HepG2 (cell line): Measurements from ENCODE around the gene SELENOW. TPM values are rescaled to one million over a fixed set of nuclear protein-coding genes. Genes with fewer than 3 reads are reported as not detected.

Source experiments
- ATAC-seq: fragments of 200-7000 bp; cut with Tn5 transposase; 3 replicates; pipeline ENCODE4 v1.9.1; 2020; ENCODE audit warnings: mild to moderate bottlenecking, moderate library complexity
- BruUV-seq: library from RNA; stranded (reverse); fragments of 400-500 nt; replicated peaks from 2 replicates; lab custom pipeline; 2021; lab: Mats Ljungman, UMichigan
- CTCF ChIA-PET: fragments of 300-600 bp; formaldehyde crosslinking; extraction: SDS; loops from one replicate; lab custom pipeline; 2021; ENCODE audit warnings: low total read pairs, inconsistent platforms, low intra/inter-chr PET ratio; lab: Yijun Ruan, JAX
- POLR2A ChIA-PET: fragments of 350-600 bp; sonication (Branson Sonifier 250); formaldehyde crosslinking; loops from one replicate; lab custom pipeline; 2020; ENCODE audit warnings: antibody characterized with exemption, inconsistent platforms; lab: Yijun Ruan, JAX
- DNase-seq: peaks from one replicate; pipeline ENCODE4 v3.0.0-alpha.2; 2015; ENCODE audit warnings: low spot score
- FAIRE-seq: peaks from 3 replicates; lab custom pipeline; 2011; peaks lifted over from hg19 to GRCh38; lab: Jason Lieb, UNC
- H2AFZ ChIP-seq: one replicate; pipeline ENCODE4 v1.6.1; 2011; ENCODE audit warnings: low read length, inconsistent platforms
- H3K27ac ChIP-seq: fragments of 300-600 bp; 3 replicates; pipeline ENCODE4 v1.8.0; 2011; ENCODE audit warnings: mixed run types, mild to moderate bottlenecking, mixed read lengths, low read length, inconsistent platforms; ENCODE audit not compliant: insufficient read depth; ENCODE audit errors: extremely low read length
- H3K27me3 ChIP-seq, 2 experiments: fragments of 200-600 bp in 1 of 2; 2 replicates in 1 of 2; 3 replicates in 1 of 2; pipeline versions ENCODE4 v1.6.0 to v1.8.0; 2011; ENCODE audit warnings: low read length in 2 of 2, mild to moderate bottlenecking in 2 of 2, moderate library complexity in 2 of 2, inconsistent platforms in 1 of 2; ENCODE audit not compliant: insufficient read depth in 2 of 2, control insufficient read depth in 1 of 2
- H3K36me3 ChIP-seq, 2 experiments: fragments of 200-600 bp in 1 of 2; replicated peaks in 1 of 2; 2 replicates in 1 of 2; 3 replicates in 1 of 2; pipeline versions ENCODE4 v1.5.1 to v1.8.0; 2011; ENCODE audit warnings: low read length in 2 of 2, inconsistent platforms in 1 of 2; ENCODE audit not compliant: insufficient read depth in 2 of 2, control insufficient read depth in 1 of 2
- H3K4me1 ChIP-seq: 2 replicates; pipeline ENCODE4 v1.5.1; 2012; ENCODE audit warnings: low read length, inconsistent platforms; ENCODE audit not compliant: insufficient read depth
- H3K4me2 ChIP-seq: 2 replicates; pipeline ENCODE4 v1.6.0; 2011; ENCODE audit warnings: low read depth, low read length, inconsistent platforms
- H3K4me3 ChIP-seq, 3 experiments: fragments of 200-600 bp in 1 of 3; sonication (generic), shearing (Covaris generic) in 1 of 3; replicated peaks in 1 of 3; 2 replicates each; pipeline ENCODE4 v1.5.1; 2011 to 2016; ENCODE audit warnings: low read length in 3 of 3, inconsistent platforms in 2 of 3, low read depth in 2 of 3, mild to moderate bottlenecking in 2 of 3, control low read depth in 1 of 3, mixed read lengths in 1 of 3; ENCODE audit not compliant: insufficient read depth in 1 of 3
- H3K79me2 ChIP-seq: one replicate; pipeline ENCODE4 v1.6.1; 2011; ENCODE audit warnings: low read length, inconsistent platforms; ENCODE audit not compliant: insufficient read depth
- H3K9ac ChIP-seq: 2 replicates; pipeline ENCODE4 v1.6.0; 2011; ENCODE audit warnings: mild to moderate bottlenecking, low read depth, low read length, inconsistent platforms; ENCODE audit not compliant: insufficient read depth
- H3K9me3 ChIP-seq: 2 replicates; pipeline ENCODE4 v1.5.1; 2012; ENCODE audit warnings: mild to moderate bottlenecking, low read length
- H4K20me1 ChIP-seq: 2 replicates; pipeline ENCODE4 v1.6.0; 2011; ENCODE audit warnings: inconsistent platforms, mild to moderate bottlenecking, low read length, moderate library complexity; ENCODE audit not compliant: insufficient read depth
- ERF ChIP-seq: IDR thresholded peaks from 2 replicates; pipeline ENCODE4 v1.6.1; 2018; ENCODE audit warnings: missing biosample characterization, missing genetic modification reagents
- ESRRA ChIP-seq: sonication (generic); formaldehyde crosslinking; IDR thresholded peaks from 2 replicates; pipeline ENCODE4 v1.5.1; 2020; ENCODE audit warnings: mild to moderate bottlenecking, low read depth, missing genetic modification reagents
- GPN1 ChIP-seq: sonication (generic); formaldehyde crosslinking; IDR thresholded peaks from 2 replicates; pipeline ENCODE4 v1.5.1; 2020; ENCODE audit warnings: missing genetic modification reagents, borderline replicate concordance
- KLF9 ChIP-seq: IDR thresholded peaks from 2 replicates; pipeline ENCODE4 v1.6.1; 2016; ENCODE audit warnings: low read depth
- MEF2D ChIP-seq: sonication (generic); formaldehyde crosslinking; IDR thresholded peaks from 2 replicates; pipeline ENCODE4 v1.5.1; 2020; ENCODE audit warnings: mild to moderate bottlenecking, missing genetic modification reagents
- NRL ChIP-seq: sonication (generic); formaldehyde crosslinking; IDR thresholded peaks from 2 replicates; pipeline ENCODE4 v1.5.0; 2020; ENCODE audit warnings: missing genetic modification reagents, mild to moderate bottlenecking, moderate library complexity, borderline replicate concordance
- REST ChIP-seq, 2 experiments: IDR thresholded peaks; 2 replicates each; pipeline ENCODE4 v1.6.1; 2011 to 2012; ENCODE audit warnings: low read length in 2 of 2, borderline replicate concordance in 1 of 2, low read depth in 1 of 2, mild to moderate bottlenecking in 1 of 2, moderate library complexity in 1 of 2
- WGBS: methylation state at CpG from one replicate; pipeline ENCODE4 v1.1.6; 2017; ENCODE audit warnings: low lambda C conversion rate; 5-methylcytosine and 5-hydroxymethylcytosine counted together
- in situ Hi-C: cut with HindIII; loops from 2 replicates; pipeline ENCODE4 v1.10.0; 2017; ENCODE audit warnings: low pct_unique_long_range_greater_than_20kb; ENCODE audit not compliant: extremely low pct_ligation_motif_present
- intact Hi-C: fragments of 100-400 bp; cut with micrococcal nuclease; formaldehyde crosslinking; loops from one replicate; pipeline ENCODE4 v1.10.0; 2022; ENCODE audit not compliant: unreplicated experiment
- polyA plus RNA-seq, 8 experiments: library from polyadenylated mRNA; depleted of rRNA in 3 of 8; stranded (reverse) in 7 of 8; unstranded in 1 of 8; fragments of >200 nt; fragmentation: Illumina TruSeq in 4 of 8; extraction: Trizol in 4 of 8; gene quantifications; 2 replicates each; pipeline versions ENCODE4 v1.2.1 to v1.2.3, GENCODE V29; 2011 to 2016; ENCODE audit warnings: low read depth in 4 of 8, missing spikeins in 1 of 8, mixed read lengths in 1 of 8; ENCODE audit not compliant: insufficient read depth in 1 of 8
- total RNA-seq, 5 experiments: library from RNA; depleted of rRNA; stranded (reverse); fragments of >200 nt; fragmentation: Illumina TruSeq; extraction: Trizol; gene quantifications; 2 replicates each; pipeline ENCODE4 v1.2.3, GENCODE V29; 2016; ENCODE audit warnings: low read depth in 1 of 5
- TF ChIP-seq, protein P1 (sequence below): sonication (generic); formaldehyde crosslinking; IDR thresholded peaks from 2 replicates; pipeline ENCODE4 v1.4.0; 2020; ENCODE audit warnings: missing genetic modification reagents, borderline replicate concordance

Gene SELENOW
- total and polyA plus RNA-seq, 2 of the 13 experiments (the other 11 are each of a cell fraction or from before 2014, with no cell fraction given), result 50.3 to 64.7 TPM

DNA sequence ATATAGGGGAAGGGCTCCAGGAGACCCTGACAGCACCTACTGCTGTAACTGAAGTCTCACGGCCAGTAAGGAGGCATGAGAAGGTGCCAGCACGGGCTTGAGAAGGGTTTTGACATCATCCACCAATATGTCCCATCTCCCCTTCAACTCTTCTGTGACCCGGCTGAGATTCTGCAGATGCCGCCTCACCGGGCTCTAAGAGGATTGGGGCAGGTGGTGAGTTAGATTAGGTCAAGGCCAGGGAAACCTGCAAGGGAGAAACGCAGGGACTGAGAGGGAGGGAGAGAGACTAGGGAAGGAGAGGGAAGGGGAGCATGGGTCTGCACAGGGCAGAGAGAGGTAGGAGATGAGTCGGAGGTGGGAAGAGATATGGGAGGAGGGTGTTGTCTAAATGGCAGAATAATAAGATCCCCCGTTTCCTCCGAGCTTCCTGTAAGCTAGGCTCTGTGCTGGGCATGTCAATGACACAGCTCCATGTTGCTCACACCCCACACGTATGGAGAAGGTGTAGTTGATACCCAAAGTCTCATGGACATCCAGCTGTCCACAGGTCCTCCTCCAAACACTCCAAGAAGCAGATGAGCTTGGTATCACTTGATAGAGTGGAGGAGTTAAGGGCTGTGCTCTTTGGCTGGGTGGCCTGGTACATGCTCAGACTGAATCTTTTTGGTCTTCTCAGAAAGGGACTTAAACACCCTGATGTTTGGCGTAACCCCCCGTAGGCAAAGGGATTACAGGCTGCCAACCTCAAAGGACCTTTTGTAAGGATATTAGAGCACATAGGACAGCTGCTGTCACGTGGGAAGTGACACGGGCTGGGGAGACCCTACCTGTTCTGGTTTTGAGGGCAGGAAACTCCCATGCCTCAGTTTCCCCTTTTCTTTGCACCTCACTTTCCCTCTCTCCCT lies 19.7 kb downstream of the SELENOW start:
- ChIA-PET POLR2A (no interaction called here), CTCF (no interaction called here)
- no peaks in the 10 kb centered on the region for H3K36me3 ChIP-seq
- H3K4me1 ChIP-seq, result no peaks in the 10 kb centered on the region
- WGBS, result 19% methylated on average over 13 of the region's 14 CpGs
- FAIRE-seq (no peak), DNase-seq (no peak), ATAC-seq (no peak)
- H4K20me1 ChIP-seq, result no peaks in the 10 kb centered on the region
- no peak overlapping the region for H3K9ac ChIP-seq
- no peak overlapping the region for H2AFZ ChIP-seq
- no peak overlapping the region for H3K27ac ChIP-seq
- in situ Hi-C loops, result no loop called here
- H3K4me2 ChIP-seq, result no peak overlapping the region
- no peaks in the 10 kb centered on the region for H3K79me2 ChIP-seq
- H3K4me3 ChIP-seq, result no peak overlapping the region
- intact Hi-C loops, result no loop called here
- H3K9me3 ChIP-seq, result no peaks in the 10 kb centered on the region
- peaks cover 0 to 13% of the 10 kb centered on the region in 2 experiments; a peak in 2 of 5 replicates for H3K27me3 ChIP-seq
- TF ChIP-seq NRL (CRISPR knock-in tag) (no peak), MEF2D (CRISPR knock-in tag) (no peak), KLF9 (CRISPR knock-in tag) (no peak), ESRRA (CRISPR knock-in tag) (no peak), GPN1 (CRISPR knock-in tag) (no peak), ERF (CRISPR knock-in tag) (no peak), REST (IDR thresholded peaks at IDR 0.05; ENCODE audit: borderline replicate concordance in 1 of 2, low read depth in 1 of 2, low read length in 2 of 2) (no peak)
- TF ChIP-seq, protein P1, sequence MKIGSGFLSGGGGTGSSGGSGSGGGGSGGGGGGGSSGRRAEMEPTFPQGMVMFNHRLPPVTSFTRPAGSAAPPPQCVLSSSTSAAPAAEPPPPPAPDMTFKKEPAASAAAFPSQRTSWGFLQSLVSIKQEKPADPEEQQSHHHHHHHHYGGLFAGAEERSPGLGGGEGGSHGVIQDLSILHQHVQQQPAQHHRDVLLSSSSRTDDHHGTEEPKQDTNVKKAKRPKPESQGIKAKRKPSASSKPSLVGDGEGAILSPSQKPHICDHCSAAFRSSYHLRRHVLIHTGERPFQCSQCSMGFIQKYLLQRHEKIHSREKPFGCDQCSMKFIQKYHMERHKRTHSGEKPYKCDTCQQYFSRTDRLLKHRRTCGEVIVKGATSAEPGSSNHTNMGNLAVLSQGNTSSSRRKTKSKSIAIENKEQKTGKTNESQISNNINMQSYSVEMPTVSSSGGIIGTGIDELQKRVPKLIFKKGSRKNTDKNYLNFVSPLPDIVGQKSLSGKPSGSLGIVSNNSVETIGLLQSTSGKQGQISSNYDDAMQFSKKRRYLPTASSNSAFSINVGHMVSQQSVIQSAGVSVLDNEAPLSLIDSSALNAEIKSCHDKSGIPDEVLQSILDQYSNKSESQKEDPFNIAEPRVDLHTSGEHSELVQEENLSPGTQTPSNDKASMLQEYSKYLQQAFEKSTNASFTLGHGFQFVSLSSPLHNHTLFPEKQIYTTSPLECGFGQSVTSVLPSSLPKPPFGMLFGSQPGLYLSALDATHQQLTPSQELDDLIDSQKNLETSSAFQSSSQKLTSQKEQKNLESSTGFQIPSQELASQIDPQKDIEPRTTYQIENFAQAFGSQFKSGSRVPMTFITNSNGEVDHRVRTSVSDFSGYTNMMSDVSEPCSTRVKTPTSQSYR (CRISPR knock-in tag), result no peak
- BruUV-seq, result no TSS peak
